Measurements from ENCODE around the gene LTC4S. TPM values are rescaled to one million over a fixed set of nuclear protein-coding genes. Genes with fewer than 3 reads are reported as not detected.

LTC4S gene
- total and polyA plus RNA-seq, 9 of the 15 experiments (the other 6 are each of a cell fraction or from before 2014, with no cell fraction given) = 0.17 to 0.77 (median 0.75) TPM; not detected in 6

GRCh38 chr5:179818746-179819295, 25.0 kb downstream of the LTC4S start (continued):
- TF ChIP-seq REST (IDR thresholded peaks at IDR 0.05; ENCODE audit: borderline replicate concordance) (peak; percentile 66), REST (CRISPR knock-in tag; IDR thresholded peaks at IDR 0.05; ENCODE audit: low read depth) (no peak), CC2D1A (IDR thresholded peaks at IDR 0.05) (no peak), TAL1 (IDR thresholded peaks at IDR 0.05) (no peak), NR4A1 (CRISPR knock-in tag; IDR thresholded peaks at IDR 0.05) (no peak), NR4A1 (tag; IDR thresholded peaks at IDR 0.05) (no peak), ZNF134 (CRISPR knock-in tag; conservative IDR thresholded peaks at IDR 0.05) (peak; percentile 48; the same call in 1 of the 2 replicates), PURB (CRISPR knock-in tag; IDR thresholded peaks at IDR 0.05; ENCODE audit: low read depth) (no peak), ASH1L (IDR thresholded peaks at IDR 0.05; ENCODE audit: borderline replicate concordance, low read depth, partially characterized antibody) (no peak), POLR3A (IDR thresholded peaks at IDR 0.05; ENCODE audit: borderline replicate concordance, extremely low read depth, insufficient read depth, insufficient read length) (no peak), HNRNPUL1 (IDR thresholded peaks at IDR 0.05; ENCODE audit: low read length) (no peak), FOXJ3 (CRISPR knock-in tag; IDR thresholded peaks at IDR 0.05) (no peak), RAD51 (IDR thresholded peaks at IDR 0.05; ENCODE audit: borderline replicate concordance, low read depth) (peak; percentile 92), CREB3L1 (IDR thresholded peaks at IDR 0.05; ENCODE audit: borderline replicate concordance, low read depth) (no peak), FOXA3 (CRISPR knock-in tag; conservative IDR thresholded peaks at IDR 0.05 in 1 of 2, IDR thresholded peaks at IDR 0.05 in 1 of 2) (peak; percentile 91 to 95), NR2C2 (CRISPR knock-in tag; IDR thresholded peaks at IDR 0.05) (peak; percentile 94), NR2C2 (tag; IDR thresholded peaks at IDR 0.05) (peak; percentile 98), ZNF133 (CRISPR knock-in tag; IDR thresholded peaks at IDR 0.05) (no peak; the same call in 1 of the 2 replicates), DMBX1 (CRISPR knock-in tag; IDR thresholded peaks at IDR 0.05; ENCODE audit: borderline replicate concordance) (no peak)

All from K562 (cell line).